ENCODE data around the gene UBAC1.

GRCh38 chr9:136004219-136004618, 43.0 kb upstream of the UBAC1 start:
- TF ChIP-seq CTCF (conservative IDR thresholded peaks at IDR 0.05; ENCODE audit: low read length) (no peak), EZH2phosphoT487 (IDR thresholded peaks at IDR 0.05; ENCODE audit: borderline replicate concordance) (no peak)

All from Loucy (cell line).